ENCODE measurements around the gene PTGIR. TPM values are rescaled to one million over a fixed set of nuclear protein-coding genes. Genes with fewer than 3 reads are reported as not detected.
A peak's percentile ranks its signal among the peaks of the same experiment; 100 is the strongest.

Gene PTGIR
- total RNA-seq, 1 donor from 2014 or later = 0.27 TPM

- peak; percentile 70 for DNase-seq
- Mint-ChIP-seq H3K9me3 (ENCODE audit: unreplicated experiment) (peaks cover 9% of the 10 kb centered on the region), H3K4me3 (ENCODE audit: unreplicated experiment) (peak overlapping the region; percentile 80)
These were observed 9.8 kb upstream of the PTGIR start for GRCh38 chr19:46634656-46635218.

GRCh38 chr19:46634045-46634655 lies 9.3 kb upstream of the PTGIR start:
- no peak for TF ChIP-seq CTCF (IDR thresholded peaks at IDR 0.05; ENCODE audit: partially characterized antibody, unreplicated experiment)
- Mint-ChIP-seq H3K27me3 (ENCODE audit: unreplicated experiment) (peaks cover 10% of the 10 kb centered on the region), H3K4me3 (ENCODE audit: unreplicated experiment) (peak overlapping the region; percentile 82), H3K36me3 (ENCODE audit: unreplicated experiment) (no peaks in the 10 kb centered on the region), H3K27ac (ENCODE audit: unreplicated experiment) (peak overlapping the region; percentile 91), H3K9me3 (ENCODE audit: unreplicated experiment) (peaks cover 10% of the 10 kb centered on the region), H3K4me1 (ENCODE audit: low read depth, unreplicated experiment) (peaks cover 28% of the 10 kb centered on the region)
- DNase-seq = peak; percentile 94

More at GRCh38 chr19:46634656-46635218, 9.8 kb upstream of the PTGIR start:
- peaks cover 28% of the 10 kb centered on the region for H3K4me1 Mint-ChIP-seq (ENCODE audit: low read depth, unreplicated experiment)
- peak overlapping the region; percentile 95 for H3K27ac Mint-ChIP-seq (ENCODE audit: unreplicated experiment)
- no peaks in the 10 kb centered on the region for H3K36me3 Mint-ChIP-seq (ENCODE audit: unreplicated experiment)
- peaks cover 10% of the 10 kb centered on the region for H3K27me3 Mint-ChIP-seq (ENCODE audit: unreplicated experiment)
- no peak for TF ChIP-seq CTCF (IDR thresholded peaks at IDR 0.05; ENCODE audit: partially characterized antibody, unreplicated experiment)

- DNase-seq = no peak
- H3K4me3 Mint-ChIP-seq (ENCODE audit: unreplicated experiment) = peak overlapping the region; percentile 82
- no peaks in the 10 kb centered on the region for H3K36me3 Mint-ChIP-seq (ENCODE audit: unreplicated experiment)
- peaks cover 10% of the 10 kb centered on the region for H3K9me3 Mint-ChIP-seq (ENCODE audit: unreplicated experiment)
- H3K27ac Mint-ChIP-seq (ENCODE audit: unreplicated experiment) = peak overlapping the region; percentile 22
- TF ChIP-seq CTCF (IDR thresholded peaks at IDR 0.05; ENCODE audit: partially characterized antibody, unreplicated experiment) = no peak
- peaks cover 12% of the 10 kb centered on the region for H3K27me3 Mint-ChIP-seq (ENCODE audit: unreplicated experiment)
- peaks cover 28% of the 10 kb centered on the region for H3K4me1 Mint-ChIP-seq (ENCODE audit: low read depth, unreplicated experiment)
These were observed 8.2 kb upstream of the PTGIR start for GRCh38 chr19:46633130-46633529.

GRCh38 chr19:46631481-46631880 lies 6.6 kb upstream of the PTGIR start:
- Mint-ChIP-seq H3K27ac (ENCODE audit: unreplicated experiment) (peak overlapping the region; percentile 91), H3K9me3 (ENCODE audit: unreplicated experiment) (peaks cover 13% of the 10 kb centered on the region), H3K27me3 (ENCODE audit: unreplicated experiment) (peaks cover 12% of the 10 kb centered on the region), H3K4me3 (ENCODE audit: unreplicated experiment) (peak overlapping the region; percentile 82), H3K4me1 (ENCODE audit: low read depth, unreplicated experiment) (peaks cover 28% of the 10 kb centered on the region), H3K36me3 (ENCODE audit: unreplicated experiment) (no peaks in the 10 kb centered on the region)
- TF ChIP-seq CTCF (IDR thresholded peaks at IDR 0.05; ENCODE audit: partially characterized antibody, unreplicated experiment) = no peak
- peak; percentile 76 for DNase-seq

GRCh38 chr19:46630586-46631205 lies 5.8 kb upstream of the PTGIR start:
- Mint-ChIP-seq H3K4me3 (ENCODE audit: unreplicated experiment) (peak overlapping the region; percentile 82), H3K36me3 (ENCODE audit: unreplicated experiment) (no peaks in the 10 kb centered on the region), H3K4me1 (ENCODE audit: low read depth, unreplicated experiment) (peaks cover 28% of the 10 kb centered on the region), H3K27ac (ENCODE audit: unreplicated experiment) (peak overlapping the region; percentile 91), H3K27me3 (ENCODE audit: unreplicated experiment) (peaks cover 11% of the 10 kb centered on the region), H3K9me3 (ENCODE audit: unreplicated experiment) (peaks cover 11% of the 10 kb centered on the region)
- no peak for DNase-seq
- no peak for TF ChIP-seq CTCF (IDR thresholded peaks at IDR 0.05; ENCODE audit: partially characterized antibody, unreplicated experiment)

Measured in glutamatergic neuron (in vitro differentiated cells).